Measurements from ENCODE around the gene SNIP1. TPM values are rescaled to one million over a fixed set of nuclear protein-coding genes. Genes with fewer than 3 reads are reported as not detected.

The SNIP1 gene
- total RNA-seq, 1 experiment from 2014 or later: 15.1 TPM

DNA sequence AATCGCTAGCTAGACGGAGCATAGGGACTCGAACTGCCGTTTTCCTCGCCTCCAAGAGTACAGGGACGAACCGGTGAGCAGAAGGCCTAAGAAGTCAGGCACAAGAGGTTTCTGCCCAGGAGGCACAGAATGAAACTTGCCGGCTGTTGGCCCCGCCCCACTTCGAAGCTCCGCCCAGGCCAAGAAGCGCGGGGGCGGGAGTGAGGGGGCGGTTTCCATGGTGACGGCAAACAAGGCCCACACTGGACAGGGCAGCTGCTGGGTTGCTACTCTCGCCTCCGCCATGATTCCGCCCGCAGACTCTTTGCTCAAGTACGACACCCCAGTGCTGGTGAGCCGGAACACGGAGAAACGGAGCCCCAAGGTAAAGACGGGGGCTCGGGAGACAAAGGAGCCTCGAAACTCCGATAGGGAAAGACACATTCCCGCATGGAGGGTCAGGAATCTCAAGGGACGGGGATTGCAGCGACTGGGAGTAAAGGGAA is 2.7 kb upstream of the SNIP1 start, which contains the start of gene DNALI1:
Gene DNALI1 (plus strand): TSS at position 229 of the 485 bp plus-strand sequence. CDS start 55 bp downstream, at position 284.
- H2BK20ac ChIP-seq (ENCODE audit: low read depth, low read length, poor library complexity, severe bottlenecking): no peak within 1 kb of the TSS
- H2BK120ac ChIP-seq (ENCODE audit: low read depth, low read length, poor library complexity, severe bottlenecking): peak within 1 kb of the TSS; percentile 89
- no peak within 1 kb of the TSS for H2BK5ac ChIP-seq (ENCODE audit: insufficient read length, low read length)
- no peaks in the 10 kb centered on the region for H3K79me1 ChIP-seq (ENCODE audit: insufficient read depth, low read depth, low read length, poor library complexity, severe bottlenecking)
- H3T11ph ChIP-seq (ENCODE audit: low read length): peak within 1 kb of the TSS; percentile 82
- Mint-ChIP-seq H3K27me3 (ENCODE audit: low read depth) (peaks cover 4% of the 10 kb centered on the region), H3K27ac (peak within 1 kb of the TSS; percentile 33 to 98 (median 69); a peak in 6 of 7 replicates), H3K4me1 (peaks cover 27 to 30% of the 10 kb centered on the region in 2 experiments), H3K36me3 (ENCODE audit: insufficient read depth in 1 of 3, low read depth in 3 of 3) (peaks cover 2 to 21% (median 14%) of the 10 kb centered on the region in 3 experiments; a peak in 5 of 7 replicates), H3K9me3 (peaks cover 5 to 6% of the 10 kb centered on the region in 2 experiments; a peak in 3 of 5 replicates), H3K4me3 (peak within 1 kb of the TSS; percentile 81 to 86)
- peak within 1 kb of the TSS; percentile 92; the same call in 1 of the 2 replicates for H3K14ac ChIP-seq (ENCODE audit: insufficient read depth, low read length)
- peak; percentile 97 for DNase-seq
- H4K91ac ChIP-seq (ENCODE audit: insufficient read length, low read depth, low read length): peak within 1 kb of the TSS; percentile 12
- H4K5ac ChIP-seq (ENCODE audit: insufficient read length, low read depth, low read length): no peak within 1 kb of the TSS
- peak within 1 kb of the TSS; percentile 18 for H2BK12ac ChIP-seq (ENCODE audit: insufficient read length, low read depth, low read length)
- H3K9me3 ChIP-seq (ENCODE audit: control insufficient read depth, low read depth, low read length): no peaks in the 10 kb centered on the region
- no peak within 1 kb of the TSS; the same call in 1 of the 2 replicates for H3K4ac ChIP-seq (ENCODE audit: low read depth, low read length)
- peak within 1 kb of the TSS; percentile 52 for H3K9ac ChIP-seq (ENCODE audit: extremely low read depth, insufficient read length, low read length)
- no peaks in the 10 kb centered on the region; the same call in 1 of the 2 replicates for H3K79me2 ChIP-seq (ENCODE audit: insufficient read depth, low read length)
- TF ChIP-seq, protein P1, sequence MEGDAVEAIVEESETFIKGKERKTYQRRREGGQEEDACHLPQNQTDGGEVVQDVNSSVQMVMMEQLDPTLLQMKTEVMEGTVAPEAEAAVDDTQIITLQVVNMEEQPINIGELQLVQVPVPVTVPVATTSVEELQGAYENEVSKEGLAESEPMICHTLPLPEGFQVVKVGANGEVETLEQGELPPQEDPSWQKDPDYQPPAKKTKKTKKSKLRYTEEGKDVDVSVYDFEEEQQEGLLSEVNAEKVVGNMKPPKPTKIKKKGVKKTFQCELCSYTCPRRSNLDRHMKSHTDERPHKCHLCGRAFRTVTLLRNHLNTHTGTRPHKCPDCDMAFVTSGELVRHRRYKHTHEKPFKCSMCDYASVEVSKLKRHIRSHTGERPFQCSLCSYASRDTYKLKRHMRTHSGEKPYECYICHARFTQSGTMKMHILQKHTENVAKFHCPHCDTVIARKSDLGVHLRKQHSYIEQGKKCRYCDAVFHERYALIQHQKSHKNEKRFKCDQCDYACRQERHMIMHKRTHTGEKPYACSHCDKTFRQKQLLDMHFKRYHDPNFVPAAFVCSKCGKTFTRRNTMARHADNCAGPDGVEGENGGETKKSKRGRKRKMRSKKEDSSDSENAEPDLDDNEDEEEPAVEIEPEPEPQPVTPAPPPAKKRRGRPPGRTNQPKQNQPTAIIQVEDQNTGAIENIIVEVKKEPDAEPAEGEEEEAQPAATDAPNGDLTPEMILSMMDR (conservative IDR thresholded peaks at IDR 0.05): no peak
- H2AFZ ChIP-seq (ENCODE audit: low read length): peak within 1 kb of the TSS; percentile 75
- H4K8ac ChIP-seq (replicated peaks; ENCODE audit: insufficient read length, low read depth, low read length): no peak within 1 kb of the TSS
- no CpG with 5 or more reads among the region's 31 CpGs for WGBS (ENCODE audit: extremely low coverage, insufficient read length, low lambda C conversion rate)
- H3K27me3 ChIP-seq (ENCODE audit: insufficient read depth, low read length): no peaks in the 10 kb centered on the region
- H3K23ac ChIP-seq (ENCODE audit: insufficient read length, low read depth, low read length): no peak within 1 kb of the TSS
- no peaks in the 10 kb centered on the region for H3K4me1 ChIP-seq (ENCODE audit: insufficient read depth, low read length)
- H3K27ac ChIP-seq (ENCODE audit: insufficient read length, low read depth, low read length): no peak within 1 kb of the TSS
- peaks cover 12% of the 10 kb centered on the region for H3K23me2 ChIP-seq (ENCODE audit: insufficient read length, low read depth, low read length, poor library complexity, severe bottlenecking)
- H3K18ac ChIP-seq (ENCODE audit: insufficient read length, low read depth, low read length): peak within 1 kb of the TSS; percentile 71
- no peak within 1 kb of the TSS for H2BK15ac ChIP-seq (ENCODE audit: low read depth, low read length)
- H3K56ac ChIP-seq (ENCODE audit: insufficient read length, low read depth, low read length): no peak within 1 kb of the TSS
- no peaks in the 10 kb centered on the region for H4K20me1 ChIP-seq (ENCODE audit: control insufficient read depth, insufficient read depth, insufficient read length)
- H3K4me2 ChIP-seq (ENCODE audit: insufficient read depth, insufficient read length, low read length): peak within 1 kb of the TSS; percentile 60
- no peak within 1 kb of the TSS for H2AK5ac ChIP-seq (ENCODE audit: insufficient read length, low read length)

Data from H9 (cell line).